HG03354 (cell line): ENCODE results near the gene MAPK13.
A peak's percentile ranks its signal among the peaks of the same experiment; 100 is the strongest.
"Not testable (repeated sequence)": the region's sequence is repeated elsewhere in the genome, so short reads cannot be mapped to it uniquely, and the experiment has no call there.

ENCODE experiments used
- ATAC-seq: cut with Tn5 transposase; IDR thresholded peaks from one replicate; pipeline ENCODE4 v1.9.1; 2021; ENCODE audit warnings: mild to moderate bottlenecking; ENCODE audit not compliant: unreplicated experiment, poor library complexity, severe bottlenecking

The MAPK13 gene

GRCh38 chr6:36113703-36114102 lies 16.6 kb upstream of the MAPK13 start:
- ATAC-seq, result no peak

GRCh38 chr6:36114798-36115408 lies 15.4 kb upstream of the MAPK13 start:
- no peak for ATAC-seq

DNA sequence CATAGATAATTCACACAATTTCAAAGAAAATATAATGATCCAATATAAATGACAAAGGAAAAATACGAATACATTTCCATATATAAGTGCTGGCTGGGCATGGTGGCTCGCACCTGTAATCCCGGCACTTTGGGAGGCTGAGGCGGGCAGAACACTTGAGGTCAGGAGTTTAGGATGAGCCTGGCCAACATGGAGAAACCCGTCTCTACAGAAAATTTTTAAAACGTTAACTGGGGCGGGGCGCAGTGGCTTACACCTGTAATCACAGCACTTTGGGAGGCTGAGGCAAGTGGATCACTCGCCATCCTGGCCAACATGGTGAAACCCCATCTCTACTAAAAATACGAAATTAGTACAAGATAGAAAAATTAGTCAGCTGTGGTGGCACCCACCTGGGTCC lies 14.9 kb upstream of the MAPK13 start:
- no peak for ATAC-seq

DNA sequence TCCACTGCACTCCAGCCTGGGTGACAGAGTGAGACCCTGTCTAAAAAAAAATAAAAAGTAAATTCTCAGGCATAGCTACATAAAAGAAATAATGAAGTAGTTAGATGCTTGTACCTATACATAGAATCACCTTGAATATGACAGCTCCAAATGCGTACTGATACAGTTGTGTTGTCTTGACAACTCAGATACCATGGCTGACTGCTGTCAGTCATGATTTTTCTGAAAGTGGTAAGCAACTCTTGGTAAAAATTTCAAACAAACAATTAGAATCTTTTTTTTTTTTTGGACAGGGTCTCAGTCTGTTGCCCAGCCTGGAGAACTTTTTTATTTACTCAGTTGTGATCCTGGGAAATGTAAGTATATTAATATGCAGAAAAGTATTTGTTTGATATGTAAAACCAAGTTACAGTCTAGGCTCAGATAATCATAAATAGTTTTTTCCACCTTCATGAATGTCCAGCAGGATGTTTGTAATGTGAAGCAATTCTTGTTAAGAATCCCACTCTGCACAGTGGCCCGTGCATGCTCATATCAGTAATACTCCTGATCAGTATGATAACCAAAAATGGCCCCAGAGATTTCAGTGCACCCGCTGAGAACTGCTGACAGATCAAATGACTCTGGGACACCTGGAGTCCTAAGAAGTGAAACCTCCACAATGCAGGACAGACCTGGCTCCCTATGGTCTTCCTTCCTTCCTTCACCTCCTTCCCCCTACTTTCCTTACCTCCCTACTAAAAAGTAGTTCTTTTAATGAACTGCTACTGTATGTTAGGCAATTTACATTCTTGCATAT lies 14.0 kb upstream of the MAPK13 start:
- no peak for ATAC-seq

DNA sequence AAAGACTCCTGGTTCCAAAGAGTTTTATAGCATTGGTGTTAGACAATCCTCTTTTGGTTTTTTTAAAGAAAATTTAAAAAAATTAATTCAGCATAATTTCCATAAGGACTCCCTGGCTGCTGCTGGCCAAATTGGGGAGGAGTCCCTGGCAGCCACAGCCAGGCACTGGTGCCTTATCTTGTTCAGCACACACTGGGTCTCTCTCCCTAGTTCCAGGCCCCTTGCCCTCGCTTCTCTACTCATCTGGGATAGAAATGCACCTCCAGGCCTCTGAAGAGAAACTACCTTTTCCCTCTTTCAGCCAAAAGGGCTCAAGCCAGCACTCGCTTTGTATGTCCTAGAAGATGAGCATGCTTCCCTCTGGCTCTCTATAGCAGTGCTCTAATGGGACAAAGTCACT lies 13.4 kb upstream of the MAPK13 start:
- no peak for ATAC-seq

- no peak for ATAC-seq
Measured at GRCh38 chr6:36117658-36118549, 12.4 kb upstream of the MAPK13 start.

DNA sequence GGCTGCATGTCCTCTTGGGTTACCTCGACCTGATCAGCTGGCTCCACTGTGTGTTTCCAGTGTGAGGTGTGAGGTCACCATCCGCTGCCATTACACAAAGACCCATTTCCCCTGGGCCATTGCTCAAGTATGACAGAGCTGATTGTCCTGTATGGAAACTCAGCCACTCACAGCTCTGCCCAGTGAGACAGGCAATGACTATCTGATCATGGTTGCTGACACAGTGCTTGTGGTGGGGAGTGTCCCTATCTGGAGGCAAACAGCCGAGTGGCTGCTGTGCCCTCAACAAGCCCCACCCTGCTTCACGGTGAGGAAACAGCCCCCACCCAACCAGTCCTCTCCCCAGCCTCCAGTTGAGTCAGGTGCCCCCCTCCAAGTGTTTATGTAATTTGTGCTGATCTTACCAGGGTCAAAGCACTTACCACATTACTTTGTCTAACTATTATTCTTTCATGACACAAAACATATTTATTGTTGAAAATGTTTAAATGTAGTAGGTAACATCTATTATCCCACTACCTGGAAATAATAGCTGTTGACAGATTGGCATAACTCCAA lies 11.7 kb upstream of the MAPK13 start:
- ATAC-seq, result no peak

DNA sequence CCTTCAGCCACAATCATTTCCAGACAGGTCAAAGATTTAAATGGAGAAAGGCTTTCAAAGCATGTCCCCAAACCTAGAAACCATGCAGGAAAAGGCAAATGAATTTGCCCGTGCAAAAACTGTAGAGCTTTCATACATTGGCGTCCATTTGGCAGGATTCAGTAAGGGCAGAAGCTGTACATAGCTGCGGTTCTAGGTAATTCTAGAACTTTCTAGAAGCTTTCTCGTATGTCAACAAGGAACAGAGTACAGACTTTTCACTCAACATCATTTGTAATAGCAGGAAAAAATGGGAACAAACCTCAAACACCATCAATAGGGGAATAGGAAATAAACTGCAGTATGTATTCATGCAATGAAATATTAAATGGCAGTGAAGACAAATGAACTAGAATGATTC lies 11.1 kb upstream of the MAPK13 start:
- no peak for ATAC-seq

DNA sequence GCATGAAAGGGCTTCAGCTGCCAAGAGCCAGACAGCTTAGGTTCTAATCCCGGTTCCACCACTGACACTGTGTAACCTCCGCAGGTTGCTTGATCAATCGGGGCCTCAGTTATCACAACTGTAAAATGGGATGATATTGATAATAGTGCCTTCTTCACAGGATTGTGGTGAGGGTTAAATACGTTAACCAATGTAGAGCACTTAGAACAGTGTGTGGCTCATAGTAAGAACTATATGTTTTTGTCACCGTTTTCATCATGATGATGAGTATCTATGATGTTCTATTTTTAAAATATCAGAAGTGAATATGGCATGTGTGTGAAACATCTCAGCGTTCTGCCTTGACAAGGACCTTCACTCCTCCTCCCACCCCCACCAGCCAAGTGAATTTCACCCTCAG lies 10.3 kb upstream of the MAPK13 start:
- ATAC-seq, result no peak

GRCh38 chr6:36120539-36120938 lies 9.8 kb upstream of the MAPK13 start:
- no peak for ATAC-seq

GRCh38 chr6:36120979-36121786 lies 9.1 kb upstream of the MAPK13 start:
- ATAC-seq, result peak; percentile 47

GRCh38 chr6:36121787-36122494 lies 8.4 kb upstream of the MAPK13 start:
- ATAC-seq, result no peak

- no peak for ATAC-seq
Measured at GRCh38 chr6:36122495-36123269, 7.6 kb upstream of the MAPK13 start.

DNA sequence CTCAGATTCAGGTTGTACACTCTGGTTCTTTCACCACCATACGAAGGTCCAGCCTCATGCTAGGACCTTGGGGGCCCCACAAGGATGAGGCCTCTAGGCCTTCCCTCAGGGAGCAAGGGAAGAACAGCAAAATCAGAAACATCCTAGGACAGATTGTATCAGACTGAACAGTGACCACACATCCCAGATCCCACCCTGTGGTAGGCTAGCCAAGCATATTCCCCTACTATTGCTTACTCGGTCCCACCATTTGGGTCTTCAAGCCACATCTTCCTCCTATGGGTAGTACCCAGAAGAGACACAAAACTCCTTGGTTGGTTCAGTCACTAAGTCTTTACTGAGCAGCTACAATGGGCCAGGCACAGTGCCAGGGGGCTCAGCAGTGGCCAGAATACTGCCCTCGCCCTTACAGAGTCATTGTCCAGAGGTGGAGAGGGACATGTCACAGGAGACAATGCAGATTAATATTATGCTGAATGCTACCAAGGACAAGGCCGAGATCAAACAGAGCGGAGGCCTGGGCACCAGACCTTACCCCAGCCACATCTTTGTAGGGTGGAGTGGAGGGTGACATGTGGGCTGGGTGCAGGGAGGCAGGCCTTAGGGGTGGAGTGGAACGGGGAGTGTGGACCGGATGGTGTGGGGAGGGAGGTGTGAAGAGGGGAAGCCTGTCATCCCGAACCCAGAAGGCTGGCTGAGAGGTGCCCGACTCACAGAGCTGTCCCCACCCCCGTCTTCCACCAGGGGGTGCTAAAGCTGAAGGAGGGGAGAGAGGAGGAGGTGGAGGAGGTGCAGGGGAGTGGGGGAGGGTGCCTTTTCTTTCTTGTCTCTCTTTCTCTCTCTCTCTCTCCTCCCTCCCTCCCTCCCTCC lies 6.8 kb upstream of the MAPK13 start:
- ATAC-seq, result peak; percentile 74

DNA sequence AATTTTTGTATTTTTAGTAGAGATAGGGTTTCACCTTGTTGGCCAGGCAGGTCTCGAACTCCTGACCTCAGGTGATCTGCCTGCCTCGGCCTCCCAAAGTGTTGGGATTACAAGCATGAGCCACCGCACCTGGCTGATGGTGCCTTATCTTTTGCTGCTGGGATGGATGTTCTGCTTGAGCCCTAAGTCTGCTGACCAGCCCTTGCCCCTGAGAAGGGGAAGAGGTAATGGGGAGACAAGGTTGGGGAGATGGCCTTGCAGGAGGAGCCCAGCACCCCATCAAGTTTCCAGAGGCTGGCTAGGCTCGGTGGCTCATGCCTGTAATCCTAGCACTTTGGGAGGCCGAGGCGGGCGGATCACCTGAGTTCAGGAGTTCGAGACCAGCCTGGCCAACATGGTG lies 6.0 kb upstream of the MAPK13 start:
- not testable (repeated sequence) for ATAC-seq

- ATAC-seq, result no peak
Measured at GRCh38 chr6:36124881-36125280, 5.4 kb upstream of the MAPK13 start.

GRCh38 chr6:36125575-36125974 lies 4.7 kb upstream of the MAPK13 start:
- no peak for ATAC-seq
